Erythroblast (primary cell): ENCODE results near the gene ELMOD3.

Source experiments
- GATA1 ChIP-seq: IDR thresholded peaks from 2 replicates; pipeline ENCODE4 v1.6.1; 2011; ENCODE audit warnings: low read depth, mild to moderate bottlenecking, control low read depth, low read length, moderate library complexity
- POLR2A ChIP-seq: IDR thresholded peaks from 2 replicates; pipeline ENCODE4 v1.6.1; 2011; ENCODE audit warnings: mild to moderate bottlenecking, low read length

DNA sequence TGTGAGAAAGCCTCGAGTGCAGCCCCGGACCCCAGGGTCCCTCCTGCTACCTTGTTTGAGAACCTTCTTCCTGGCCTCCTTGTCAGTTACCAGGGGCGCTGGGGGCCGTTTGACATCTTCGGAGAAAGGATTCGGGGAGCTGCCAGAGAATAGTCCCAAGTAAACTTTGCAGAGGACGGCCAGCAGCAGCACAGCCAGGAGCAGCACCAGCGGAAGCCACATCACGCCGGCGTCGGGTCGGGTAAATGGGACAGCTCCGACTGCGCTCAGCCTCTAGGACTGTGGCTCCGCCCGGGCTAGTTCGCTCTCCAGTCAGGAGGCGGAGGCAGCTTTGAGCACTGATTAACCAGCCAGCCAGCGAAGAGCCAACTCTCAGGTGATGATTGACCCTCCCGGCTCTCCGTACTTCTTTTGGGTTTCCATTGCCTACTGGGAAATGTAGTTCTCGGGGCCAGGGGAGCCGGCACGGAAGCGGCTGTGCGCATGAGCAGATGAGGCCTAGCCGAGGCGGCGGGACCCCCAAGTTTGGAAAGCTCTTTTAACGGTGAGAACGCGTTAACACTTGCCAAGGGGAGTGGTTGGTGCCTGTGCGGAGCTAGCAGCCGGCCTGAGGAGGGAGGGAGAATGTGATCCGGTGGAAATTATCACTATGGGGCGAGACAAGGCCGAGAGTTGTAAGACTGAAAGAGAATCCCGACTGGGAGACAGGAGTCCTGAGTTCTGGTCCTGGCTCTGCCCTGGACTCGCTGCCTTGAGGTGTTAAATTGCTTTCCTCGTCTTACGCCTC lies at the start of gene ELMOD3, which contains the start of gene RETSAT:
- TF ChIP-seq POLR2A: peak; percentile 87
- TF ChIP-seq GATA1: no peak
